Stimulated activated CD8-positive, alpha-beta memory T cell treated with anti-CD3 and anti-CD28 coated beads, Interleukin-15, amount 100 ng/mL, for 24 hours (primary cell): ENCODE data around the gene SLC1A2.
"Not testable (repeated sequence)": the region's sequence is repeated elsewhere in the genome, so short reads cannot be mapped to it uniquely, and the experiment has no call there.

Experiments
- DNase-seq: peaks from one replicate; pipeline ENCODE4 v3.0.0-alpha.2; 2020; ENCODE audit warnings: low read depth

The SLC1A2 gene

DNA sequence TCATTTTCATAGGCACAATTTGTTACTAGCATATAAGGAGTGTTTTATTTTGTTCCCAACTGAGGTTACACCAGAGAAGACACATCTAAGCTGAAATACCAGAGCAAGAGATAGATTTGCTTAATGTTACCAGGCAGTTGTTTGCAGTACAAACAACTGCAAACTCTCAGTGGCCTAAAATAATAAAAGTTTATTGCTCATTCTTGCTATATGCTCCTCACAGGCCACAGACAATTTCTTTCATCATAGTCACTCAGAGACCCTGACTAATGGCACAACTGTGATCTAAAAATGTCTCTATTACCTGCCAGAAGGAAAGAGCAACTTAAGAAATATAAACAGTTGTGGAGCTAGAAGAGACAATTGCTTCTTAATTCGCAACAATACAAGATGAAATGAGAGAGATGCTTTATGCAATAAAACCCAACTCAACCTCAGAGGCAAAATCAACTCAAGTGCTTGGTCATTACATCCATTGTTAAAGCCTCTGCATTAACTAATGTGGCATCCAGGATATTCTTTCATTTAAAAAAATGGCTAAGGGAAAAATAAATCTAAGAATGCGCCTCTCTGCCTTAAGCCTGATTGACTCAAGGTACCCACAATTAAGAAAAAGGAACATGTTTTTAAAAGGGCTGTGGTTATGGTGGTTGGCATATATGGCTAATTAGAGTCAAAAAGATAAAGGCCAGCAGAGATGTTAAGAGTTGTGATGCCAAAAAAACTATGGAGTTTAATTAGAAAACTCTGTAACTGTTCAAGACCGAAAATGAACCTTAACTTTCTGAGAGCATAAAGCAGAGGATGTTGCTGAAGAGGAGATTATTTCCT is 176.7 kb downstream of the SLC1A2 start:
- DNase-seq, result no peak

DNA sequence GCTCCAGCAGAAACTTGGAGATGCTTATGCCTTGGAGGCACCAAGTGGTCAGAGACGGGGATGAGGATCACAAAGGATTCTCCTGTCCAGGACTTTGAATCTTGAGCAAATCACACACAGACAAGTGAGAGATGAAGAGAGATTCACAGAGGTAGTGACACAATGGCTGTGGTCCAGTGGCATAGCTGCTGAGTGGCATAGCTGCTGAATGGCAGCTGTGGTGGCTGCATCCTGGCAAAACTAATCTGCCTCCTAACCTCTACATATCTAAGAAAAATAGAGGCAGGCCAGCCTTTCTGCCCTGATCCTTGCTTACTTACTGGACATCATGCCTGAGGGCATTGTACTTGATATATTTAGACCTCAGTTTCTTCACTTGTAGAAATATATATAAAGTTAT is 177.8 kb downstream of the SLC1A2 start:
- DNase-seq, result no peak

DNA sequence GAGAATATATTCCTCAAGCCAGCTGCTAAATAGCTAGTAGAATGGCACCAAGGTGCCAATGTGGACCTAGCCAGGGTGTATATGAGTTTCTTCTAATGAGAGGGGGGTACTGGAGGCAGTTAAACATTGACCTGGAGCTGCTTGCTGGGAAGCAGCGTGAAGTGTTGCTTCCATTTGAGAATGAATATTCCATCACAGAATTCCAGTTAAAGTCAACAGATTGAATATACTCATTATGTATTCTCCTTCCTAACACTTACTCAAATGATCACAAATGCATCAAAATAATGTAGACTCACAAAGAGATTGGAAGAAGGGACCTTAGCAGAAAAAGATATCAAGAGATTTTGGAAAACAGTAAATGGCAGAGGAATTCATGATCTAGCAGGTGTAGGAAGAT is 178.3 kb downstream of the SLC1A2 start:
- no peak for DNase-seq

DNA sequence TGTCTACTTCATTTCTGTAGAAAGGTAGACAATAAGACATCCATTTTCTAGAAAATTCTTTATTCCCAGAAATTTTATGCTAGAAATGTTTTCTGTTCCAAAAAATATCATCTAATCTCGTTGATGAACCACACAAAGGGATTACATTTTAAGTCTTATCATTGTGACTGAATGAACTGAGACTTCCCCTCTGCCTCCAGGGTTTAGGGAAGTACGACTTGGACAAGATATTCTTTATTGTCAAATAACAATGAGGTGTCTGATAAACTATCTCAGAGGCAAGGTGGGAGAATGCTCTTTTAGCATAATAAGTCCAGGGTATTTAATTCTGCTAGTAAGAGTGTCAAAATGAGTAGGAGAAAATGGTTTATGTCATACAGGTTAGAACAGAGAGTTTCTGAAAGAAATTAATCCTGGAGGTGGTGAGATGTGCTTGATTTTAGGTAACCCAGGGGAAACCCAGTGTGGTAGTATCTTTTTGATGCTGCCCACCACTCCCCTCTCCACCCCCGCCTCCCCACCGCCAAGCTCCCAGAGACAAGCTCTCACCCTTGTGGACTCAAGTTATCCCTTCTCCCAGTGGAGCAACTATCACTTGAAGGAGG is 179.8 kb downstream of the SLC1A2 start:
- no peak for DNase-seq

- DNase-seq, result no peak
Measured at GRCh38 chr11:35238882-35239281, 180.5 kb downstream of the SLC1A2 start.

GRCh38 chr11:35237860-35238715 is 181.3 kb downstream of the SLC1A2 start:
- no peak for DNase-seq

DNA sequence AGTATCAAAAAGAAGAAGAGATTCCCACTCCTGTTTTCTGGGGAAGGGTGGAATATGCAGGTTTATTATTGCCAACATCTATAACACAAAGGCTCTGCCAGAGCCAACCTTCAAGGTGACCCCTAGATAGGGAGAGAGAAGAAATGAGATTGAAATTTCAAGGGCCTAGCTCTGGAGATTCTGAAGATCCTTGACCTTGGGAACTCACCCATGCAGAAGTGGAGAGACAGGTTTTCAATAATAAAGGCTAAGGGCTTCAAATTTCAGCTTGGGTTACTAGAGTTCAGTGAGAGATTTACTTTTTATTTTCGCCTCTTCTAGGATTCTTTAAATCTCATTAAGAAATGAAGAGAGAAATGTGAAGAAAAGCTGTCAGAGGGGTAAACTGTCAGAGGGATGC is 182.0 kb downstream of the SLC1A2 start:
- no peak for DNase-seq

DNA sequence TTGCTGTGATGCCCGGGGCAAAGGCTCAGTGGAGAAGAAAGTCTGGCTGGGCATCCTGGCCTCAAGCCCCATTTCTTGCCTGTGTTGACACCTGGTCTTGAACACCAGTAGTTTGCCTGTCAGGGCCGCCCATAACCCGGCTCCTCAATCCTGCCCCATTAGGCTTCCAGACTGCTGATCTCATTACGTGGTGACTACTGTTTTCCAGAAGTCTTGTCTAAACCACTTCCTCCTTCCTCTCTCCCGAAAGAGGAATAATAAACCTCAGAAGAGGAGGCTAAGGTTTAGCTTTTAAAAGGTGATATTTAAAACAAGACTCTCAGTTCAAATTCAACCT is 182.7 kb downstream of the SLC1A2 start:
- DNase-seq, result no peak

GRCh38 chr11:35235936-35236666 is 183.3 kb downstream of the SLC1A2 start:
- no peak for DNase-seq

GRCh38 chr11:35235498-35235897 is 183.9 kb downstream of the SLC1A2 start:
- DNase-seq, result no peak

- DNase-seq, result no peak
Measured at GRCh38 chr11:35235157-35235468, 184.2 kb downstream of the SLC1A2 start.

GRCh38 chr11:35234460-35235156 is 184.8 kb downstream of the SLC1A2 start:
- no peak for DNase-seq

DNA sequence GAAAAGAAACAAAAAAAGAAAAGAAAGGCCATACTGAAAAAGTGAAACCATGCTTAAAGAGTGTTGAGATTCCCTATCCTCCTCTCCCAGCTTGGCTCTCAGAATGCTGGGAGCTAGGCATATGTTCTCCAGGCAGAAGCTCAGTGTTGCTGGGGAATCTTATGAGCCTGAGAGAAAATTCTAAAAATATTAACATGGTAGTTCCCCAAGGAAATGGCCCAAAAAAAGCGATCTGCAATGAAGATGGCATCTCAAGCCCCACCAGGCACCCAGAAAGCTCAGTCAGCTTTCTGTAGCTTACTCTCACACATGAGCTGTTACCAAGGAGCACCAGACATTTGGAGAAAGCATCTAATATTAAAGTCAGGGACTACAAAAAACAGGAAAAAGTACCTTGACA is 185.8 kb downstream of the SLC1A2 start:
- DNase-seq, result no peak

DNA sequence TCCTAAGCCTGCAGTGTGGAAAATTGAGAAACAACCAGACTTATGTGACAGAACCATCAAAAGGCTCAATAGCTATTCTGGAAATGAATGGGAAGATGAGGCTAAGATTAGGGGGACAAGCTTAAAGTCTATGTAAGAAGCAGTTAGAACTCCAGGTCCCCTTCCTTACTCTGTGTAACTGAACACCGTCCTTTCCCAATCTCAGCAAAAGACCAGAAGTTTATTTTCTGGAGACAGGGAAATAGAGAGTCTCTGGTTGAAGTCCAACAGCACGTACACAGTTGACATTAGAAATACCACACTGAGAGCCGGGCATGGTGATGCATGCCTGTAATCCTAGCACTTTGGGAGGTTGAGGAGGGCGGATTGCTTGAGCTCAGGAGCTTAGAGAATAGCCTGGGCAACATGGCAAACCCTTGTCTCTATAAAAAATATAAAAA is 186.4 kb downstream of the SLC1A2 start:
- no peak for DNase-seq

DNA sequence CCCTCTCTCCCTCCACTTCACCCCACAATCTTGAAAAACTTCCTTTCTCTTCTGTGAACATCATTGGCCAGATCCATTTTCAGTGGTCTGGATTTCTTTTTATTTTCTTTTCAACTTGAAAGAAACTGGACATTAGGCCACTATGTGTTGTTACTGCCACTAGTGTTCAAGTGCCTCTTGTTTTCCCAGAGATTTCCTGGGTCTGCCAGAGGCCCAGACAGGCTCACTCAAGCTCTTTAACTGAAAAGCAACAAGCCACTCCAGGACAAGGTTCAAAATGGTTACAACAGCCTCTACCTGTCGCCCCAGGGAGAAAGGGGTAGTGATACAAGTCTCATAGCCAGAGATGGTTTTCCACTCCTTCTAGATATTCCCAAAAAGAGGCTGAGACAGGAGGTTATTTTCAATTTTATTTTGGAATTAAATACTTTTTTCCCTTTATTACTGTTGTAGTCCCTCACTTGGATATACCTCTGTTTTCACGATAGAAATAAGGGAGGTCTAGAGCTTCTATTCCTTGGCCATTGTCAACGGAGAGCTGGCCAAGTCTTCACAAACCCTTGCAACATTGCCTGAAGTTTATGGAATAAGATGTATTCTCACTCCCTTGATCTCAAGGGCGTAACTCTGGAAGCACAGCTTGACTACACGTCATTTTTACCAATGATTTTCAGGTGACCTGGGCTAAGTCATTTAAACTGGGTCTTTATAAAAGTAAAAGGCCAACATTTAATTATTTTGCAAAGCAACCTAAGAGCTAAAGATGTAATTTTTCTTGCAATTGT is 188.1 kb downstream of the SLC1A2 start:
- DNase-seq, result no peak

DNA sequence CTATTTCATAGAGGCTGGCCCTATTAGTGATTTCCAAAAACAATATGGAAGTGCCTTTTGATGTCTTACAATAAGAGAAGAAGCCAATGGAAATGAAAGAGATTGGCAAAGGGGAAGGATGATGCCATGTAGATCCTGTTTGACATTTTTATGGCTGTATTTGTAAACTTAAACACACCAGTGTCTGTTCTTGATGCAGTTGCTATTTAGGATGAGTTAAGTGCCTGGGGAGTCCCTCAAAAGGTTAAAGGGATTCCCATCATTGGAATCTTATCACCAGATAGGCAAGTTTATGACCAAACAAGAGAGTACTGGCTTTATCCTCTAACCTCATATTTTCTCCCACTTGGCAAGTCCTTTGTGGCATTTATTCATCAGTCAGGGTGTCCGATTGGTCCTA is 189.0 kb downstream of the SLC1A2 start:
- DNase-seq, result no peak

DNA sequence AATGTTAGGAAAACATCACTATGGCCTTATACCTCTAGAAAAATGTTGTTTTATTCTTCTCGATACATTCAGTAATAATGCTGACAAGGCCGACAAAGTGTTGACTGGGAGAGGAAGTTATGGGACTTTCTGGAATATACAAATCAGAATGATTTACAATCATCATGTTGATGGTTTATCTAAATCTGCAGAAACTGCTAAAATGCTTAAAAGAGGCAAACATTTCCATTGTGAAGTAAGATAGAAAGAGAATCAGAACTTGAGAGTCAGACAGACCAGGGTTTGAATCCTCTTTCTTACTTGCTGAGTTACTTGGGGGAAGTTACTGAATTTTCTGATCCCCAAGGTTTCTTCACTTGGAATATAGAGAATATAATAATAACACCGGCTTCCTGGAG is 191.0 kb downstream of the SLC1A2 start:
- no peak for DNase-seq

GRCh38 chr11:35227576-35228327 is 191.6 kb downstream of the SLC1A2 start:
- DNase-seq, result no peak

DNA sequence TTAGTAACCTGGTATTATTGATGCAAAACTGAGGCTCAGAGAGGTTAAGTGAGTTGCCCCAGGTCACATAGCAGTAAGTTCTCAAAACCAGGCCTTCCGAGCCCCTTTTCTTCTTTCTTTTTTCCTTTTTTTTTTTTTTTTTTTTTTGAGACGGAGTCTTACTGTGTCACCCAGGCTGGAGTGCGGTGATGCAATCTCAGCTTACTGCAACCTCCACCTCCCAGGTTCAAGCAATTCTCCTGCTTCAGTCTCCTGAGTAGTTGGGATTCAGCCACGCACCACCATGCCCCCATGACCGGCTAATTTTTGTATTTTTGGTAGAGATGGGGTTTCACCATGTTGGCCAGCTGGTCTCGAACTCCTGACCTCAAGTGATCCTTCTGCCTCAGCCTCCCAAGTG is 192.6 kb downstream of the SLC1A2 start:
- not testable (repeated sequence) for DNase-seq

DNA sequence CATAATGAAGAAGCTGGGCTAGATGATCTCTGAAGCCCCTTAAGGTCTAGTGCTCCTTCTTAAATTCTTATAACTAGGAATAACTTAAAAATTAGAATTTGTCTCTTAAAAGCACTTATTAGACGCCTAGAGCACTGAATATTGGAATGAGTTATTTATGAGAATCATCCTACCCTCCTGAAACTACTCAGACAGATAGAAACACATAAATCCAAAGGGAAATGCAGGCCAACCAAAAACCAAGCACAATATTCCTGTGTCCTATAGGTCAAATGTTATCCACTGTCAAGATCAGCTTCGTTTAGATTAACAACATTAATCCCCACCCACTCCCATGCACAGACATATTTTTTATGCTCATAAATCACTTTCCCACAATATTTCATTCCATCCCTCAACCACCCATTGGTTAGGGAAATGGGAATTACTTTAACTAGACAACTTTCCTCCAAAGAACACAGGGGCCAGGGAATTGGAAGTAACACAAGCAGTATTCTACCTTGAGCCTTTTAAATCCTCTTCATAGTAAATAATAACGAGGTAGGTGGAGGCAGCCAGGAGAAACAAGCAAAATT is 193.3 kb downstream of the SLC1A2 start:
- no peak for DNase-seq
